Measurements from ENCODE around the gene CALHM4. TPM values are rescaled to one million over a fixed set of nuclear protein-coding genes. Genes with fewer than 3 reads are reported as not detected.

CALHM4 gene
- total RNA-seq, 6 experiments from 2014 or later = 0.24 to 0.31 (median 0.27) TPM; not detected in 3

DNA sequence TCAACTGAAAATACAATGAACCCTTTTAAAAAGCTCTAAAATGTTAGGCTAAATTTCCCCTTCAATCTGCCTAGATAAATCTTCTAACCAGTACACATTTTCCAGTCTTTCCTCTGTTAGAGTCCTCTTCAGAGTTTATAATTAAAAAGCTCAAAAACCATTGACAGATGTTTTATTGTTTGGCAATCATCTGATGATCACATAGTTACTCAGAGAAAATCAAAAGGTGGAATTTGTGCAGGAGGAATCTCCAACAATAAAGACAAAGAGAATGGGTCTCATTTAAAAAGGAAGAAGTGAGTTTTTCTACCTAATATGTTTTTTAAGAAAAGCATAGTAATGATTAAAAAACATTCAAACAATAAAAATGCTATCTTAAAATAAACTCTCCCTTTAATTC is 11.1 kb upstream of the CALHM4 start:
- Mint-ChIP-seq H3K27me3 (ENCODE audit: insufficient read depth) (0 out of 2 replicates have a peak, but pooled peaks cover 3% of the 10 kb centered on the region), H3K4me1 (ENCODE audit: low read depth) (peaks cover 55% of the 10 kb centered on the region), H3K36me3 (ENCODE audit: low read depth) (no peaks in the 10 kb centered on the region)

DNA sequence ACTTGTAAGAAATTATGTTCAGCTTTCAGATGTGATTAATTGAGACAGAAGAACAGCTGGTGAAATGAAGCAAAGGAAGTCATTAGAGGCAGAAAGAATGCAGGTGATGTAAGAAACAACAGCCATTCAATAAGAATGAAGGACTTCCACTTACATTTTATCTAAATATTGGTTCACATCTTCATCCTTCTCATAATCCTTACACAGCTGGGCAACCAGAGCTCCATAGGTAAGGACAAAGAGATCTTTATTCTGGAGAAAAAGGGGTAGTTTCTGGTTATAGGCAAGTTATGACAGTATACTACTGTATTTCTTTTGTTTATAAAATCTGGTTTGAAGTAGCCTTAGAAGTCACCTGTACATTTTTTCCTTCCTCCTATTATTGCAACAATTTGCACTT is 10.4 kb upstream of the CALHM4 start:
- no peak for DNase-seq
- H3K9me3 Mint-ChIP-seq = no peaks in the 10 kb centered on the region
- 0 out of 2 replicates have a peak, but pooled peaks cover 3% of the 10 kb centered on the region for H3K27me3 Mint-ChIP-seq (ENCODE audit: insufficient read depth)
- no peak overlapping the region for H3K4me3 Mint-ChIP-seq
- H3K36me3 Mint-ChIP-seq (ENCODE audit: low read depth) = no peaks in the 10 kb centered on the region
- H3K4me1 Mint-ChIP-seq (ENCODE audit: low read depth) = peaks cover 49% of the 10 kb centered on the region
- H3K27ac Mint-ChIP-seq = no peak overlapping the region
- TF ChIP-seq, protein P1, sequence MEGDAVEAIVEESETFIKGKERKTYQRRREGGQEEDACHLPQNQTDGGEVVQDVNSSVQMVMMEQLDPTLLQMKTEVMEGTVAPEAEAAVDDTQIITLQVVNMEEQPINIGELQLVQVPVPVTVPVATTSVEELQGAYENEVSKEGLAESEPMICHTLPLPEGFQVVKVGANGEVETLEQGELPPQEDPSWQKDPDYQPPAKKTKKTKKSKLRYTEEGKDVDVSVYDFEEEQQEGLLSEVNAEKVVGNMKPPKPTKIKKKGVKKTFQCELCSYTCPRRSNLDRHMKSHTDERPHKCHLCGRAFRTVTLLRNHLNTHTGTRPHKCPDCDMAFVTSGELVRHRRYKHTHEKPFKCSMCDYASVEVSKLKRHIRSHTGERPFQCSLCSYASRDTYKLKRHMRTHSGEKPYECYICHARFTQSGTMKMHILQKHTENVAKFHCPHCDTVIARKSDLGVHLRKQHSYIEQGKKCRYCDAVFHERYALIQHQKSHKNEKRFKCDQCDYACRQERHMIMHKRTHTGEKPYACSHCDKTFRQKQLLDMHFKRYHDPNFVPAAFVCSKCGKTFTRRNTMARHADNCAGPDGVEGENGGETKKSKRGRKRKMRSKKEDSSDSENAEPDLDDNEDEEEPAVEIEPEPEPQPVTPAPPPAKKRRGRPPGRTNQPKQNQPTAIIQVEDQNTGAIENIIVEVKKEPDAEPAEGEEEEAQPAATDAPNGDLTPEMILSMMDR (IDR thresholded peaks at IDR 0.05) = no peak

More for the DNA sequence above, 11.1 kb upstream of the CALHM4 start:
- no peak overlapping the region for H3K27ac Mint-ChIP-seq
- H3K9me3 Mint-ChIP-seq = no peaks in the 10 kb centered on the region
- H3K4me3 Mint-ChIP-seq = no peak overlapping the region
- no peak for DNase-seq
- TF ChIP-seq, protein P1 (IDR thresholded peaks at IDR 0.05) = no peak

DNA sequence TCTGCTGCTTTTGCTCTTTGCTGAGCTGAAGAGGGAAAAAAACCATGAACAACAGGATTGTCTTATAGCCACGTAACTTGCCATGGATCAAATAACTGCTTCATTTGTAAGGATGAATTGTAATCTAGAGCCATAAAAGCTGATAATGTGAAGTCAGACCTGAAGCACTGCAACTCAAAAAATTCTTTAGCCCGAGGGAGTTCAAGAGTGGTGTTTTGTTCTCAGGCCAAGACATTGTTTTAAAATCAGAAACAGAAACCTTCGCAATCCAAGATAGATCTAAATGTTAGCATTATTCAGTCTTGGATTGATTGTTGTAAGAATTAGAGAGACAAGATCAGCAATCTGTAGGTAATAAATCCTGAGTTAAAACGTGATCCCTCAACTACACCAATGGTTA is 7.9 kb upstream of the CALHM4 start, which contains the start of gene TRAPPC3L:
Gene TRAPPC3L (minus strand): TSS at position 34 of the 400 bp plus-strand sequence. CDS start 170 bp downstream, outside the sequence.
- peak within 1 kb of the TSS; percentile 80 for H3K4me3 Mint-ChIP-seq
- TF ChIP-seq, protein P1 (IDR thresholded peaks at IDR 0.05) = no peak
- no peak for DNase-seq
- no peaks in the 10 kb centered on the region for H3K36me3 Mint-ChIP-seq (ENCODE audit: low read depth)
- H3K4me1 Mint-ChIP-seq (ENCODE audit: low read depth) = peaks cover 42% of the 10 kb centered on the region
- no peaks in the 10 kb centered on the region for H3K9me3 Mint-ChIP-seq
- H3K27ac Mint-ChIP-seq = peak within 1 kb of the TSS; percentile 75
- H3K27me3 Mint-ChIP-seq (ENCODE audit: insufficient read depth) = no peaks in the 10 kb centered on the region

DNA sequence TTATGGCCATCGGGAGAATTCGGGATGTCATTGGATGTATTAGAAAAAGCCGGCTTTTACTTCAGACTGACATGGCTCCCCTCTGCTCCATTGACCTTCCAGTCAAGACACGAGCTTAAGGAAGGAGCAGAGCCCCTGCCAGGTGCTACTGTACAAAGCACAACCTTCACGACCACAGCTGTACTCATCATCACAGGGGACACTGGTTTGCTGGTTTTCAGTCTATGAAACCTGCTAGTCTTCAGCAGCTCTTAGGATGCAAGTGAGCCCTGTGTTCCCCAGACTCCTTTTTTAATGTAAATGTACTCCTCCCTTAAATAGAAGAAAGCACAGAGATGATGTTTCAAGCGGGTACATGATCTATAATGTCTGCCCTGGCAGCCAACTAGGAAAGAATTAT is 6.2 kb upstream of the CALHM4 start:
- H3K36me3 Mint-ChIP-seq (ENCODE audit: low read depth) = no peaks in the 10 kb centered on the region
- TF ChIP-seq, protein P1 (IDR thresholded peaks at IDR 0.05) = no peak
- peaks cover 39% of the 10 kb centered on the region for H3K4me1 Mint-ChIP-seq (ENCODE audit: low read depth)
- no peak for DNase-seq
- H3K27me3 Mint-ChIP-seq (ENCODE audit: insufficient read depth) = no peaks in the 10 kb centered on the region
- H3K4me3 Mint-ChIP-seq = no peak overlapping the region
- no peak overlapping the region for H3K27ac Mint-ChIP-seq
- no peaks in the 10 kb centered on the region for H3K9me3 Mint-ChIP-seq

DNA sequence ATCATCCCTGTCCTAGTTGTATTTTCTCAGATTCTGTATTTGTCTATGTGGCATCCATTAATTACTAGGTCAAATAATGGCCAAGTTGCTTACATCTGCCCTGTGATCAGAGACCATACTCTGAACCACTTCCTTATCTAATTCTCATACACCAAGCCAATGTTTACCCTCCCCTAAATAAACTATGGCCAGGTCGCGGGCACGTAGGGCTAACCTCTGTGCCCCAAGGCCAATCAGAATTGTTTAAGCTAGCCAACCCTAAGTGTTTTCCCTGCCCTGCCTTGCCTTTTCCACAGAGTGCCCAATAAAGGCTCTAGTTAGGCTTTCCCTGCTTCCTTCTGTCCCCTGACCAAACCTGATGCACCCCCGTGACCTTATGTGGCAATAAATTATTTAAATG is 2.8 kb upstream of the CALHM4 start:
- Mint-ChIP-seq H3K27ac (no peak overlapping the region), H3K27me3 (ENCODE audit: insufficient read depth) (no peaks in the 10 kb centered on the region), H3K9me3 (no peaks in the 10 kb centered on the region), H3K4me1 (ENCODE audit: low read depth) (peaks cover 19% of the 10 kb centered on the region), H3K4me3 (no peak overlapping the region), H3K36me3 (ENCODE audit: low read depth) (no peaks in the 10 kb centered on the region)
- DNase-seq = no peak
- TF ChIP-seq, protein P1 (IDR thresholded peaks at IDR 0.05) = no peak

DNA sequence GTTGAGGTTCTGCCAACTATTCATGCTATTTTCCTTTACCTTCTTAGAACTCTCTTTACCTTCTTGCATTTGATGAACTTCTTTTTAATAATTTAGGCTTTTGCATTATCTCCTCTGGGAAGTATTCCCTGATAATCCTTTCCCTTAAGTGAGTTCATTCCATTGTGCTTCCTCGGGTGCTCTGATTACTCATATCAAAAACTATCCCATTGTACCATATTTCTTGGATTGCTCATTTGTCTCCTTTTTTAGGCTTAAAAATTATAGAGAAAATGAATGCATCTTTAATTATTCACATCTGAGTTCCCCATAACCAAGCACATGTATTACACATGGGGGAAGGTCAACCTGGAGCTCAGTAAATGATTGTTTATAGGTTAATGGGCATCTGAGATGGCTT is 2.5 kb downstream of the CALHM4 start:
- H3K9me3 Mint-ChIP-seq = no peaks in the 10 kb centered on the region
- no peaks in the 10 kb centered on the region for H3K27me3 Mint-ChIP-seq (ENCODE audit: insufficient read depth)
- H3K36me3 Mint-ChIP-seq (ENCODE audit: low read depth) = no peaks in the 10 kb centered on the region
- peak overlapping the region; percentile 46 for H3K4me3 Mint-ChIP-seq
- TF ChIP-seq, protein P1 (IDR thresholded peaks at IDR 0.05) = no peak
- H3K4me1 Mint-ChIP-seq (ENCODE audit: low read depth) = peaks cover 64% of the 10 kb centered on the region
- peak overlapping the region; percentile 87 for H3K27ac Mint-ChIP-seq
- DNase-seq = peak; percentile 76

All from HFFc6 (cell line).